GM19324 (cell line): ENCODE data around the gene CRBN.

Source experiments
- ATAC-seq: cut with Tn5 transposase; IDR thresholded peaks from one replicate; pipeline ENCODE4 v1.9.1; 2021; ENCODE audit warnings: mild to moderate bottlenecking, moderate library complexity; ENCODE audit not compliant: unreplicated experiment, low FRiP score

CRBN gene

DNA sequence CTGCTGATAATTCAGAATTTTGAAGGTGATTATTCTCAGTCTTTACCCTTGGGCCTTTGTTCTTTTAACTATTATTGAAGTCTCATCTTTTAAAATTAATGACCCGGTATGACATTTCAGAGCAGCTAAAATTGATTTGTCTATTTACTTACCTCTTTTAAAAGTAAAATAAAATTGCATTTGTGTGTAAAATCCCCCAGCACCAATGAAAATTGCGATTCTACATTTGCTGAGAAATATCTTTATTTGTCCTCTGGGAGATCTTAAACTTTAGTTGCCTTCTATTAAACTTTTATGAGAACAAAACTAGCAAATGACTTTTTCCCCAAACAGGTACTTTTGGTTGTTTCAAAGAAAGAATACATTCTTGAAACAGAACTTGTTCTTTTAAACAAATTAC is 61.8 kb downstream of the CRBN start:
- no peak for ATAC-seq

DNA sequence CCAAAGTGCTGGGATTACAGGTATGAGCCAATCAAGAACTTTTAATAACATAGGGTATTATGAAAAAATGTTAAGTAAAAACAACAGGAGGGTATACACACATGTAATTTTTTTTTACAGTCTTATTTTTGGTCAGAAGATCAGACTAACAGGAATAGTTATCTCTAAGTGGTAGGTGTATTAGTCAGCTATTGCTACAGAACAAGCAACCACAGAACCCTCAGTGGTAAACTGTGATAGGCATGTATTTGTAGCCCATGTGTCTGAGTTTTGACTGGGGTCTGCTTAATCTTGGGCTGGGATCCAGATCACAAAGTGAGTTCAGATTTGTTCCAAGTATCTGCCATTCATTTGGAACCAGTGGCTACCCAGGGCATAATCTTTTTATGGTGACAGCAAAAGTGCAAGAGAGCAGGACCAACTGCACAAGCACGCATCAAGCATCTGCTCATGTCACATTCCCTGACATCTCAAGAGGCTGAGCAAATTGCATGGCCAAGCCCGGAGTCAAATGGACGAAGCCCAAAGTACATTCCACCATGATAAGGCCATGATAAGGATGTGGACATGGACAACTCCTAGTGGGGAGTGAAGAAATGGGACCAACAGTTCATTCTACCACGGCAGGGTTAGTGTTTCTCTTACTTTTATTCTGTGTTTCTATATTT is 66.3 kb downstream of the CRBN start:
- no peak for ATAC-seq

DNA sequence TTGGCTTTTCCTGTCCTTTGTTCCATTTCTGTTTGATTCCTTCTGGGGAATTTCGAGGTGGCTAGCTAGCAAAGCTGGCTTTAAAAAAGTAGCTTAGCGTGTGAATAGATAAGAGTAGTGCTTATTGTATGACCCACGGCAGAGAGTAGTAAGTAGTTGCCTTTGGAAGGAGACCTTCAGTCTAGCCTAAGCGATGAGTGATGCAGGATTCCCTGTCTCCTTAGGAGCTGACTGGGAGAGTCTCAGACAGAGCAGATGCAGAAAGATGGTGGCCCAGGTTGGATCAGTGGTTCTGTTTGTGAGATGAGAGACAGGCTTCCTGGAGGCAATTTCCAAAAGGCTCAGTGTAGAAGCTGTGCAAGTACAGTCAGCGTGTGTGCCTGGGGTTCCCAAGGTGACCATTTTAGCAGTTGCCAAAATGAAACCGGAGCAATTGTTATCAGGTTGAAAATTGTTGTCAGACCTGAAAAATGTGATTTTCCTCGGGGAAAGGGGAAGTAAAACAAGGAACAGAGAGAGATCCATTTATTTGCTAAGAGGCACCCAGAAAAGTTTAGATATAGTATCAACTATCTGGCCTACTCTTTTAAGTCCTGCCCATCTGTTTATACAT is 68.6 kb downstream of the CRBN start:
- ATAC-seq, result no peak

DNA sequence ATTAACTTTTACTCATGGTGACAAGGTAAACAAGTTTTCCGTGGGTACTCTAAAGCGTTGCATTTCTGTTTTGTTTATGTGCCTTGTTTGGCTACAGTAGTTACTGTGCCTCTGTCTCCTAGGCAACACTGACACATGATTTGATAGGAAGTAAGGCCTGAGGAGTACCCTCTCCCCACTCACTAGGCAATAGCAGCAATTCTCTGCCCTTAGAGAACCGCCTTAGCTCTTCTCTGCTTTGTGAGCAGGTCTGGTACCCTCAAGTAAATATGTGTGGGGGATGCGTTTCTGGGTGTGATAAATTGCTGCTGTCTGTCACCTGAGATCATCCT is 69.2 kb downstream of the CRBN start, which contains the start of gene IL5RA:
Gene IL5RA (minus strand): TSS at position 76 of the 332 bp plus-strand sequence. CDS start 5,390 bp downstream, outside the sequence.
- ATAC-seq, result peak; percentile 64

DNA sequence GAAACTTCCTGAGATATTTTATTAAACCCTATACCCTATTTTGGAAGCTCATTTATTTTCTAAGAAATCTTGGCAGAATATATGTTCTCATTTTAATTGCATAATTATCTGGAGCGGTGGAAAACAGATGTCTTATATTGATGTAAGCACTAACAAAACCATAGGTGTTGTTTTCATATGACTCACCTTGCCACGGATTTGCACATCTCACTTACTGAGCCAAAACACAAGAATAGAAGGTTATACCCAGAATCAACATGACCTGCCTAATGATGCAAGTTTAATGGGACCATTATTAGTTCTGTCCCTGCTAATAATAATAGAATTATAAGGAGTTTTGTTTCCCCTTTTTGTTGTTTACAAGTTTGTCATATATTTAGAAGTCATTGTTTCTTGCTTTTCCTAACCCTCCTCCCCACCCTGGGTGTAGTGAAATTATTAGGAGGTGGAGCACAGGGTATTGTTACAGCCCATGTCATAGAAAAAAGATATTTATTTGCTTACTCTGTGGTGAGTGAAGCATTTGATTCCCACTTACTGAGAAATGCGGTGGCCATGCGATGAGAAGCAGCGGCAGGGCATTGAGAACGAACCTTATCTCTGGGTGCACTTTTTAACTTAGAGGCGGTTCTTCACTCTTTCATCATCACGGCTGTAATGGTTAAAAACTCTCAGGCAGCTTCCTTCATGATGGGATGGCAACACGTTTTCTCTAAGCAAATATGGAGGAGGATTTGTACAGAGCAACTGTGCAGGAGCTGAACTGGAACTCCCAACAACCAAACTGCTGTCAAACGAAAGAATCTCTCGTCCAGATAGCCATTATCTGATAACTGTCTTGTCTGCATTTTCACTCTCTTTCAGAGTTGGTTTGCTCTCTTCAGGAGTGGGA is 69.8 kb downstream of the CRBN start:
- peak; percentile 44 for ATAC-seq

DNA sequence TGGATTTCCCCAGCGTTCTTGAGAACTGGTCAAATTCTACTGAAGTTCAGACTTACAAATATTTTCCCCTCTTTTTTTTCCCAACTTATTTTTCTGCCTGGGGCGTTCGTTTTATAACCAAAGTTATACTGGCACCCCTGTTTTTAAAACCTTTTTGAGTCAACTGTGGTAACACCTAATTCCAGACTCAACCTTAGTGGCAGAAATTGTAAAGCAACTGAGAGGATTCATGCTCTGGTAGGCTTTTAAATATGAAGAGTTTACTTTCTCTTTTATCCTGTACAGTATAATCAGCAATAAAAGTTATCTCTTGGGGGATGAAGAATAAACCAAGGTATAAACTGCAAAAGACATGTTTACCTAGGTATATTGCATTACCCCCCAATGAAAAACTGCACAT is 71.6 kb downstream of the CRBN start:
- no peak for ATAC-seq

DNA sequence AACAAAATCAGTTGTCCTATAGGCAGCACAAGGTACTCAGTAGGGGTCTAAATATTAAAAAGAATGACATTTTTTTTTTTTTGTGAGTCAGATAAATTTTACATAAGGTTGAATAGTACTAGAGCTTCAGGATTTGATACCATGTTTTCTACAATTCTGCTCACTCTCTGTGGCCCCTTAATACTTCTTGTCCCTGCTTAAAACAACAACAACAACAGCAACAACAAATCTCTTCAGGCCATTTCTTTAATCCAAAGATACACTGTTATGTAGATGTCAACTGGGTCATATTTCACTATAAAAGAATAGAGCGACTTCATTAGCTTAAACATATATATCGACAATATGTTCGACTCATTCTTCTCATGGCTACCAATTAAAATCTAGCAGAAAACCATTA is 72.3 kb downstream of the CRBN start:
- no peak for ATAC-seq

DNA sequence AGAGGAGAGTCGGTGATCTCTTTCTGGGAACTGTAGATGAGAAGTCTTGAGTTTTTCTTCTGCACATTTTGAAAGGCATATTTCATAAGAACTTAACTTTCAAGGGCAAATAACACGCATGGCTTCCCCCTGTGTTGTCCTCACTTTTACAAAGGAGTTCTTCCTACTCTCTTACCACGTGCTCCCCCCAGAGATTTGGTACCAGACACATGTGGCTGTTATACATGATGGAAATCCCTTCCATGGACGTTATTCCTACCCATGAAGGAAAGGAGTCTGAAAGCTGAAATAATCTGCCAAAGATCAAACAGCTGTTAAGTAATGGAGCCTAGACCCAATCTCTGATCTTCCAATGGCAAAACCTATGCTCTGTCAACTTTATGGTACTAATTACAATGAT is 73.7 kb downstream of the CRBN start:
- ATAC-seq, result no peak

DNA sequence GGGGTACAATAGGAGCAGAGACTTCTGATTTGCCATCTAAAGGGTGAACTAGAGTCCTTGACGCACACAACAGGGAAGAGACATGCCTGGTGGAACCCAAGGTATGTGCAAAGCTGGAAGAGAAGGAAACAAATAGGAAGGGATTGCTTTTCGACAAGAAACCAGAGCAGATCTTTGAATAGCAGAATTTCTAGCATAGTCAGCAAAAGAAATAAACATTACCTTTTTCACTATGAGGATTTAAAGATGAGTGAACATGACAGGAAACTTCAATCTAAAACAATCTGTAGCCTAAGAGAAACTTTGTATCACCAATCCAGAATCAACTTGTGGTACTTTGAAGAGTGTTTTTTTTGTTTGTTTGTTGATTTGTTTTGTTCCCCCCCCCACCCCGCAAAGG is 74.2 kb downstream of the CRBN start:
- ATAC-seq, result no peak

DNA sequence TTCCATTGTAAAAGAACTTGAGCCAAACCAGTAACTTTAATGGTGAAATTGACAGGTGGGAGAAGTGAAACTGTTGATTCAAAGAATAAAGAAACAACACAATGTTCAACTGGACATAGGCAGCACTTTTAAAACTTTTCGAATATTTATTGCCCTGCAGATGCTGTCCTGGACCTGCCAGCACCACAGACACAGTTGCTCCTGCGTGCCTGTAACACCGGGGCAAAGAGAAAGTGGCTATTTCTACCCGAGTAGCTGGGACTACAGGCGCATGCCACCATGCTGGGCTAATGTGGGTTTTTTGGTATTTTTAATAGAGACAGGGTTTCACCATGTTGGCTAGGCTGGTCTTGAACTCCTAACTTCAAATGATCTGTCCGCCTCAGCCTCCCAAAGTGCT is 76.7 kb downstream of the CRBN start:
- ATAC-seq, result no peak

DNA sequence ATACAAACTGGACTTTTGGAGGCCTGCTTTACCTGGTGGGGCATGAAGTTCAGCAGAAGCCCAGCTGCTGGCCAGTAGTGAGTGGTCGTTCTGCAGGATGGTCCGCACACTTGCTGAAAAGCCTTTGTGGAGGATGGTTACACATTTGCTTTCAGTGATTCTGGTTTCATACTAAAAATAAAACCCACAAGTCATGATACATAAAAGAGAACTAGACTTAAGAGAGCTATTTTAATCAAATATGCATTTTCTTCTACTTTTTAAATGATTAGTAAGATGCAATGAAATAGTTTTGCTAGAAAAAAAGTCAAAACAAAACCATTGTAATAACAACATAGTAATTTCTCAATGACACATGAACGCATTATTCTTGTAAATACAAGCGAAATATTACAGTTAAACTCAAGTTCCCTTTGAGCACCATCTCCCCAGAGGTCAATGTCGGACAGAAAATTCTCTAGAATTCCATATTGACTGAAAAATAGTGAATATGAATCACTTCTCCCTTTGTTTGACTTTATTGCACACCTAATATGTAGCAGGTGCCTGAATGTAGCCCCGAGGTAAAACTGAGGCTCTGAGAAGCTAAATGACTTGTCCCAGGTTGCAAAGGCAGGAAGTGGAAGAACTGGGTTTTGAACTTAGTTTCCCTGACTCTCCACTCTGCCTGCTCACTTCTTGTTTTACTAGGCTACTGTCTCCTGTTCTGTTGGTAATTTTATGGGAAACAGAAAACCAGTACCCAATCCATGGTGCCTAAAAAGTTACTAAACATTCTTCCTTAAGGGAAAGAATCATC is 77.6 kb downstream of the CRBN start:
- no peak for ATAC-seq
